GM21360 (cell line): ENCODE results near the gene SP140.
"Not testable (repeated sequence)": the region's sequence is repeated elsewhere in the genome, so short reads cannot be mapped to it uniquely, and the experiment has no call there.

Source experiments
- ATAC-seq: cut with Tn5 transposase; IDR thresholded peaks from one replicate; pipeline ENCODE4 v1.9.1; 2021; ENCODE audit warnings: mild to moderate bottlenecking, moderate library complexity; ENCODE audit not compliant: unreplicated experiment

Gene SP140

DNA sequence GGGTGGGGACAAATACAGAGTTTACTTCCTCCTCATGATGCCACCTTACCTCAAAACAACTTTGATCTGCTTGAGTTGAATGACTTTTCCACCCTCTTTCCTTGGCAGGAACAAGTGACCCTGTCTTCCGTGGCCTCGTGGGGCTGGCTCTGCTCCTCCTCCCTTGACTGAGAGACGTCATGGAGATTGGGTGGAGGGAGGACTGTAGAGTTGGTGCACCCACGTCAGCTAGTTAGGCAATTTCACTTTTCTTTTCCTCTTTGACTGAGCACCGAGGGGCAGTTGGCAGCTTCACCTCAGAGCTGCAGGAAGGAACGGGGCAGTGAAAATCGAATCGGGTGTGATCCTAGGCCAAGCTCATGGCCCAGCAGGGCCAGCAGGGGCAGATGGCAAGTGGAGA lies at the start of gene SP140:
Gene SP140 (plus strand): TSS at position 251 of the 400 bp plus-strand sequence. CDS start 109 bp downstream, at position 360.
- ATAC-seq: peak; percentile 66

DNA sequence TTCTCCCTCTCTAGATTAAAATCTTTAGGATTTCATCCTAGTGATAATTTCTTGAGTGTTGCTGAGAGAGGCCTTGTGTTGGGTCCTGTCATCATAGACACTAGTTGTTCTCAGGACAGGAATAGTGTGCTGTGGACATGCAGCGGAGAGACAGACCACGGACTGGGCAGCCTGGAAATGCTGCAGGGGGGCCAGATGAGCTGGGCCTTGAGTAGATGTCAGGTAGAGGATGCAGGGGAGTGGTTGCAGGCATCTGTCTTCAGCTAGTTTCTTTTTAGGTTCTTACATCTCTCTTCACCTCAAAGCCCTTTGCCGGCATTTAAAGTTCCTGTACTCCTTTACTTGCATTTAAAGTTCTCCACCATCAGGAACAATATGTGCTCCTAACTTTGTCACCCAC lies 48.5 kb upstream of the SP140 start:
- ATAC-seq: no peak

DNA sequence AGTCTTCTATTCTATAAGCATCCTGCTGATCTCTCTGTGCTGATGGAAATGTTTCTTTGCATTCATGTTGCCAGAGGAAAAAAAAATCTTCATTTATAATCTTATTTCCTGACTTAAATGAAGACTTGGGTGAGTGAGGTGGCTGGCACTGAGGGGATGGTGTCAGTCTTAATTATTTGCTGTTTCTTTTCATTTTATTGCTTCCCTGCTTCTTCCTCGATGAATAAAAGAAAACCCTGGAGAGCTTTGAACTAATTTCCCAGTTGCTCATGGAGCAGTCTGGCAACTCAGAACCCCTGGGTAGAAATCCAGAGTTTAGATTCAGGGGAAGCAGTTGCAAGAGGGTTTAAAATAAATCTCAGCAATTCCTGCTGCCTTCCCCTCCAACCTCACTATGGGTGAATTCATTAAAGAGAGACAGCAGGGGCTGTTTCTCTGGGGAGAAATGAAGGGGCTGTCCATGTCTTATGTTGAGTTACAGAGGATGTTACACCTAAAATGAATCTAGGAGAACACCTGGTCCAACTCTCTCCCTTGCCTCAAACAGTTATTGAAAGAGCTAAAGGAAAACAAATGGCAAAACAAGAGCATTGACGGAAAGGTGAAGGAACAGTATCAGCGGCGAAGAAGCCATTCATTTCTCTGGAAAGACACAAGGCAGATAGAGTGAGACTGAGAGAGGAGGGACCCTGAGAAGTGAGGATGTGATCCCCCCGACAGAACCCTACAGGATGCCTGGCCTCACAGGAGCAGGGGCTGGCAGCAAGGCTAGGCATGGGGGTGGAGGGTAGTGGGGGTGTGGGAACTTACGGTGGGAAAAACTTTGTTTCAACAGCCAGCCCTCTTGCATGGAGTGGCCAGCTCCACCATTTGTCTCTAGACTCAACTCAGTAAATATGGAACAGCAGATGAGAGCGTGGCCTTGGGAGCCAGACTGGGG lies 46.7 kb upstream of the SP140 start:
- ATAC-seq: no peak

DNA sequence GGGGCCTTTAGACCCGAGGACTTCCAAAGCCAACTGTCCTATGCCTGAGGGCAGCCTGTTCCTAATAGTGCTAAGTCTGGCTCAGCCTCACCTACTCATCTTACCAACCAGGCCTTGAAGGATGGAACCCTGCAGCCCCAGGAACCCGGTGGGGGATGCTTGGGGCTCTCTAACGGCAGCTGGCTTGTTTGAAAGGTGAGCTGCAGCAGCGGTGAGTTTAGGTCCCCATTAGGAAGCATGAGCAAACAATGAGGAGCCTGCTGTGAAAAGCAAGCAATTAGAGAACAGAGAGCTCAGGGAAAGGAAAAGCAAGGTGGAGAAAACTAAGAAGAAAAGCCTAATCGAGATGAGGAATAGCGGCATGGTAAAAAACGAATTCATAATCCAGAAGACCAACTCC lies 45.6 kb upstream of the SP140 start:
- no peak for ATAC-seq

DNA sequence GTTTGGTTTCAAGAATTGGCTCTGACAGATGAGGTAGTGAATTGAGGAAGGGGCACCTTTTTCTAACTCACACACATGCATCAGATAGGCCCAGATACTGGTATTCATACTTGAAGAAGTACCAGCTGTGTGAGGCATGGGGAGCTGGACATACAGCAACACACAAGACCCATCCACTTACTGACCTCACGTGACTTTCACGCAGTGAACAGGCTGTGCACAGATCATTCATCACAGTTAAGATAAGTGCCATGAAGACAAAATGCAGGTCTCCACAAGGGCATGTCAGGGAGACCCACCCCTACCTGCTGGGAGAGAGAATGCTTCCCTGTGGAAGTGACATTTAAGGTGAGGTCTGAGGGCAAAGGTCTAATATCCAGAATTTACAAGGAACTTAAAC lies 44.3 kb upstream of the SP140 start:
- ATAC-seq: no peak

DNA sequence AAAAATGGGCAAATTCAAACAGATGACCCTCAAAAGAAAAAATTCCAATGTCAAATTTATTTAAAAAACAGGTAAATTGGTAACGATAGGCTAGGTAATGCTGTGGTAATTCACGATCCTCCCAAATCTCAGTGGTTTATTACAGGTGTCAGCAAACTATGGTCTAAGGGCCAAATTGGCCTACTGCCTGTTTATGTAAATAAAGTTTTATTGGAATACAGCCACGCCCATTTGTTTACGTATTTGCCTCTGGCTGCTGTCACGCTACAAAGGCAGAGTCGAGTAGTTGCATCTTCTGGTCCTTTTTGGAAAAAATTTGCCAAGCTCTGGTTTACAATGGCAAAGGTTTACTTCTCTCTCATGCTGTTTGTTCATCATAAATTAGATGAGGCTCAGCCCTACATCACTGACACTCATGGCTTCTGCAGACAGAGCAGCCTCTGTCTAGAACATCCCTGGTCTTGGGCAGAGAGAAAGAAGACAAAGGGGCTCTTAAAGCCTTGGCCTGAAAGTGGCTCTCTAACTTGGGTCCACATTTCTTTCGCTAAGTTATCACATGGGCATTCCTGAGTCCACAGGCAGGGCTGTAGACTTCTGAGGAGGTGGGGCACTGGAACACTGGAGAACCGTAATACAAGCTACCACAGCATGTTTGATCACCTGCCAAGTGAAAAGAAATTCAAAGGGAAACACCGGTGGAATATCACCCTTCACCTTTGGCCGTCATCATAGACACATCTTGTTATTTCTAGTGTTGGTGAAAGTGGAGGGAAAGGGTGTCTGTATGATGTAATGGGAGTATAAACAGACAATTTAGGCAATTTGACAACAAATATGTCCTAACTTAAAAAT lies 40.6 kb upstream of the SP140 start:
- ATAC-seq: no peak

DNA sequence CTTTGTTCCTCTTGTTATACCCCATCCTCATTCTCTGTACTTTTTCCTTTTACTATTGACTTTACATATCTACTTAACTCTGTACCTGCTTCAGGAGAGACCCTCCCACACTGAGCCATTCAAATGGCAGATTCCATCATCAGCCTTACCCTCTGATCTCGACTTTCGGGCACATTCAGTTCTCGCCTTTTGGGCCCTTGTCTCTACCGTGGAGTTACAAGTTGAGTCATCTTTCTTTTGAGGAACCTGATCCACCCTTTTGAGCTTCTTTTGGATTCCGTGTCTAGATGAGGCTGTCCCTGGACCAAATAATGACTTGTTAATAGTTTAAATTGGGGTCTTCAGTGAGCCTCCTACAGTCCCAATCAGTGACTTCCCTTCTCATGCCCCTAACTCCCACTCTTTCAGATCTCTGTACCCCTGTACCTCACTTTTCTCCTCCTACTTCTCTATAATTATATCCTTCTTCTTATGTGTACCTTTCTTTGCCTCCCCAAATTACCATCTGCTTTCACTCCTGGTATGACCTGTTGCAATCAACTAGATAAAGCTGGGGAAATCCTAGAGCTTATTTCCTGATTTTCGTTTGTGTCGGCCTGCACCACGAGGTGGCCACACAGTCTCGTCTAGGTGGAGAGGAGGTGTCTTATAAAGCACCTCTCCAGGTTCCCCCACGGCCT lies 23.0 kb upstream of the SP140 start:
- peak; percentile 64 for ATAC-seq

DNA sequence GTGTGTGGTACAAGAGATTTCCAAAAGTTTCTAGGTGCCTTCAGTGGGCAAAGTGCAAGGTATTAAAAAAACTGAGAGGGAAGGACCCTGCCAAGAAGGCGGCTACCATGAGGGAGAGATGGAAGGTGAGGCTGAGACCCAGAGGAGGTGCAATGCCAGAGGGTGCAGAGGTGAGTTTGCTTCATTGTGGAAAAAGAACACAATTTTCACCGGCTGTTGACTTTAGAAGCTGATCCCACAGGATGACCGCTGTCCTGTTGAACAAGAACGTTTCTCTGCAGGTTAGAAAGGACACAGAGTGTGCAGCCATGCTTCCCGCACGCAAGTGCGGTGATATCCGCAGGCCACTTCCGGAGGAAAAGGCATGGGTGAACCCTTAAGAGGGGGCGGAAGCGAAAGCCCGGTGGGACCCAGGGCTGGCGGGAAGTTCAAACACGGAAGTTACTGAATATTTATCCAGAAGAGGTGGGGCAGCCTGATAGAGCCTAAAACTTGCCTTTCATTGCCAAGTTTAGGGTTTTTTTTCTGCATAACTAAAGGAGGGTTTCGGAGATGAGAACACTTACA lies 22.3 kb upstream of the SP140 start:
- ATAC-seq: peak; percentile 26

DNA sequence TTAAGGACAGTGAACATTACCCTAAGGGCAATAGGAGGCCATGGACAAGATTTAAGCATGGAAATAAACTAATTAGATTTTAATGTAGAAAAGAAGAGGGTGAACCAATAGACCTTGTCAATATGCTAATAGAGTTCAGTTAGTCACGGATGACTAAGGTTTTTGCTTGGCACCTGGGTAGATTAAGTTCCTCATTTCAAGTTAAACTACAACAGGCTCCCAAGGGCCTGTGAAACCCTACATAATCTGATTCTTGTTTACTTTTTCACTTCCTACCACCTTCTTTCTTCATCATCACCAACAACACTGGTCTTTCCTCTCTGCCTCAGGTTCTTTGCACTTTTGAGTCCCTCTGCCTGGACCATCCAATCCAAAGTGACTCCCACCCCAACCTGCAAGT lies 20.5 kb upstream of the SP140 start:
- no peak for ATAC-seq

DNA sequence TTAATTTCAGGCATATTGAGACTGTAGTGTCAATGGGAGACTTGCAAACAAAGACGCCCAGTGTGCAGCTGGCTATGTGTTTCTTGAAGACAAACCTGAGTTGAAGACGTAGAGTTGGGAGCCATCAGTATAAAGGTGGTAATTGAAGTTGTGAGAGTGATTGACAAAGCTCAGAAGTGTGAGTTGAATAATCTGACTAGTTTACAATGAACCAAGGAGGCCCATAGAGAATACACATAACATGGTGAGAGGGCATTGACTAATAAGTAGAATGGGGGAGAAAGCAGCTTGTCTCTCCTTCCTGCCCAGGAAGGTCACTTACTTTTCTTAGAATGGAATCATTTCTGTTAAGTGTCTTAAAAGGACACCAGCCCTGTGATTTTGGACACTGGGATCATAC lies 19.8 kb upstream of the SP140 start:
- no peak for ATAC-seq

DNA sequence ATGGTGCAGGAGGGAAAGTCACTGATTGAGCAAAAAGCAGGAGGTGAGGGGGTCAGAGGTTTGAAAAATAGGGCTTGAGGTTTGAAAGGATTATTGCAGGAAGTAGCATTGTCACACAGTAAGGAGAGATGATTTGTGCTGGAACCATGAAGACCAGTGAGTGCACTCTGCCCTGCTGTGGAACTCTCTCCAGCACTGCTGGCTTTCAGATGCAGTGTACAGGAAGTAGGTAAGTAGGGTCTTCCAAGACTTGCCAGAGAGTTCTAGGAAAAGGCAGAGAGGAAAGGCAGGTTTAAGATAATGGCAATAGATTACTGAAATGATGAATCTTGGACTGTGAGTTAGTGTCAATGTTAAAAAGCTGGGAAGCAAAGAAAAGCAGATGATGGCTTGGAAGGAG lies 17.0 kb upstream of the SP140 start:
- no peak for ATAC-seq

DNA sequence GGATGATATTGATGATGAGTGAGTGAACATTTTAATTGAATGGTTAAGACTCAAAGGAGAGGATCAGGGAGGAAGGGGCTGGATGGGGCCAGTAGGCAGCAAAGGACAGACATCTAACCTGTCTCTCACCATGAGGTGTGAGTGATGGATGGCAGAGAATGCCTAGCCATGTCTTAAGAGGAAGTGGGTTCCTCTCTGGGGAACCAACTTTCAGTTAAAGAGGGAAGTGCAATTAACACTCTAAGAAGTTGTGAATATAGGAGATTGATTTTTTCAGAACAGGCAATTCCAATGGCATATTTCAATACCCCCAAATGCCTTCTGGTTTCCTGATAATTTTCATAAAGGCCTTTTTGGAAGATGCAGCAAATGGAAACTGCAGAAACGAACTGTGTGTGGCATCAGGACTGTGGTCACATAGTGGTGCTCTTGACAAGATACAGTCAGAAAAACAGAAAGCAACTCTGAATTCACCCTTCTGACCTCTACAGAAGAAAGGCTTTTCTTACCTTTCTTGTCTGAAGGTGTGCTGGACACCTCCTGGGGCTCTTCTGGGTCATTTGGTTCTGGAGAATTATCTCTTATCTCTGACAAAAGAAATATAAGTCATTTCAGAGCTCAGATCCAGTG lies 16.0 kb upstream of the SP140 start:
- no peak for ATAC-seq

DNA sequence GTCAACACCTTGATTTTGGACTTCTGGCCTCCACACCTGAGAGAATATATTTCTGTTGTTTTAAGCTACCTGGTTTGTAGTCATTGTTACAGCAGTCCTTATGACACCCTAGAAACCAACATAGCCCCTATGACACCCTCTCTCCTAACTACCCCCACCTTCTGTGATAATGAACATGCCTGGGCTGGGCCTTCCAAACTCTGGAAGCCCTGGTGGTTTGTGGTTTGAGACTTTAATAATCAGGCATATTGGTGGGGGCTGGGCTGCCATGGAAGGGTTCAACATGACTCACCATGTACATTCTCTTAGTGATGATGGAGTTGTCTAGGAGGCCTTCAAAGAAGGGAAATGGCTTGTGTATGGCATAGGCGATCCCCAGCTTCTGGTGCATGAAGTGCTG lies 9.0 kb upstream of the SP140 start:
- ATAC-seq: no peak

DNA sequence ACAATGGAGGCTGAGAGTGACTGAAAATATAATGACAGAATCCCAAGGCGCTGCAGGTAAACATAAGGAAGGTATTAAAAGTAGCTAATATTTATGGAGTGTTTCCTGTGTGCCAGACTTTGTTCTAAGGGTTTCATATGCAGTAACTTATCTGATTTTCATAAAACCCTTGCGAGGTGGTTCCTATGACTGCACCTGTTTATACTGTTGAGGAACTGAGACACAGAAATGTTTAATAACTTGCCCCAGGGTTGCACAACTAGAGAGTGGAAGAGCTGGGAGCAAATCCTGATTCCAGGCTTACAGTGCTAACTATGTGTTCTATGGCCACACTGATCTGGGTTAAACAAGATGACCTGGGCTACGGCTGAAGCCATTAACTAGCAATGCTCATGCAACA lies 8.1 kb upstream of the SP140 start:
- ATAC-seq: no peak

DNA sequence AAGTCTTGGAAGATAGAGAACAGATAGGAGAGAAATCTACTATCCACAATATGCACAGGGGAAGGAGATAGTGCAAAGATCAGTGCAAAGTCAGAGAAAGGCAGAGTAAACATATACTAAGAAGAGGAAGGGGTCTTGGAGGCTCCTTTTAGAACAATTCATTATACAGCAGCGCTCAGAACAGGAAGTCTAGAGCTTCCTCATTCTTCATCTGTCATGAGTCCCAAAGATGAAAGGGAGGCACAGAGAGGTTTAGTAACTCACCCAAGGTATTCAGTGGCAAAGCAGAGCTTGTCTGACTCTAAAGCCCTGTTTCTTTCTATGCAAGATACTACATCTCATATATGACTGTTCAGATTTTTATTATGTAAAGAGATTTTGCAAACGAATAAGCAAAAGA lies 7.1 kb upstream of the SP140 start:
- ATAC-seq: no peak

DNA sequence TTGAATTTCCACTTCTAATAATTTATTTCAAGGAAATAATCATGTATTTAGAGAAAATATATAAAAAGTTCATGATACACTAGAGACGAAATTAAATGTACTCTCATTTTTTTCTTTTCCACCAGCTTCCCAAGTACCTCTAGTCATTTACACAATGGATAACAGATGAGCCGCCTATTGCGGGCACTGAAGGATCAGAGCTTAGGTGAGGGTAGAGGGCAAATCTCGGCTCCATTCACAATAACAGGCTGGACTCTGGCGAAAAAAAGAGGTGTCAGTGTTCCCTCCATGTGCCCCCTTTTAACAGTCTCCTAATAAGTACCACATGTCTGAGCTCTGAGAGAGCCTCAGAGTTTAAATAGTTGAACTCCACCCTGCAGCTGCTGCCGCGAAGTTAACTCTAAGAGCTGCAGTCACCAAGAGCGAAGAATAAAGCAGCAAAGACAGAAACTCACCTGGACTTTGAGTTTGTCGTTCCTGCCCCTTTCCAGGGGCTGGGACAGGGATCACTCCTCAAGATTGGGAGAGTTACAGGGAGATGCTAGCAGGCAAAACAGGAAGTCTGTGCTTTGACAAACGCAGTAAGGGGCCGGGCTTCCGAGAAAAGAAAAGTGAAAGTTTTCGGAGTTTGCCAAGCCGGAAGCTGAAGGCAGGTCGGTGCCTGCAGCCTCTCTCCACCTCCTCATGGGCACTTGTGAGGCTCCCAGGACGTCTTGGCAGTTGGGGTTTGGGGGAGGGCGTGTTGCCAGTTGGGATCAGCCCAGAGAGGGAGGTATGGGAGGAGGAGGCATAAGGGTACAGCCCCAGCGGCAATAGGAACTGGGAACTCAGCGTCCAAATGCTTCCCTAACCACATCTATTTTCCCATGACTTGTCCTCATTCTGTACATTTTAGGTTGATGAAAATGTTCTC lies 5.9 kb upstream of the SP140 start, which contains the start of gene SP110:
Gene SP110 (minus strand): TSS at position 566 of the 913 bp plus-strand sequence. CDS start 3,057 bp downstream, outside the sequence.
- ATAC-seq: peak; percentile 78

DNA sequence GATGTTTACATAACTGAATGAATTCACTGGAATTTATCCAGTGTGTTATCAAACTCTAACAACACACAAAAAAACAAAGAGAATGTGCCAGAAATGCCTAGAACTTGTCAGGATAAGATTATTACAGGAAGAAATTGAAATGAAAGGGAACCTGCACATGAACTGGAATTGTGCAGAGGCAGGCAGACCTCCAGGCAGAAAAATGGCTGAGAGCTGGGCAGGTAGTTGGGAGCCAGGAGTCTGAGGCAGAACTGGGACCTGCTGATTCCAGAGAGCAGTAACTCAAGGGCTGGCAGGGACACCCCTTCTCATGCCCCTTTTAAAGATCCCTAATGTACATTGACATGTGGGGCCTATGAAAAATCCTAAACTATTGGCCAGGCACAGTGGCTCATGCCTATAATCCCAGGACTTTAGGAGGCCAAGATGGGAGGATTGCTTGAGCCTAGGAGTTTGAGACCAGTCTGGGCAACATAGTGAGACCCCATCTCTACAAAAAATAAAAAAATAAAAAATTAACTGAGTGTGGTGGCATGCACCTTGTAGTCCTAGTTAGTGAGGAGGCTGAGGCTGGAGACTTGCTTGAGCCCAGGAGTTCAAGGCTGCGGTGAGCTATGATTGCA lies 5.1 kb upstream of the SP140 start:
- ATAC-seq: no peak

DNA sequence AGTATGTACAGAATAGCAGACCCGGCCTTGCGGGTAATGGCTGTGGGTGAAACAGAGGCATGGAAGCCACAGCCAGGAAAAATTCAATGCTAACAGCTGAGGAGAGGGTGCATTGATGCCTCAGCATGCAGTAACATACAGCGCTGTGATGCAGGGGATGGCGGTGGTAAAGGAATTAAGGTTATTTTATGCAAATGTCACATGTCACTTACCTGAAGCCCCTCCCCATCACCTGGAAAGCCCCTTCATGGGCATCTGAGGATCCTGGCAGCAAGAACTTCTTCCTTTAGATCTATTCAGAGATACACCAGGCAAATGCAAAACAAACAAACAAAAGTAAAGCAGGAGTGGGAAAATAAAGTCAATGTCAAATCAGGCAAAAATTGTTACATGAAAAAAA lies 4.0 kb upstream of the SP140 start:
- ATAC-seq: no peak

DNA sequence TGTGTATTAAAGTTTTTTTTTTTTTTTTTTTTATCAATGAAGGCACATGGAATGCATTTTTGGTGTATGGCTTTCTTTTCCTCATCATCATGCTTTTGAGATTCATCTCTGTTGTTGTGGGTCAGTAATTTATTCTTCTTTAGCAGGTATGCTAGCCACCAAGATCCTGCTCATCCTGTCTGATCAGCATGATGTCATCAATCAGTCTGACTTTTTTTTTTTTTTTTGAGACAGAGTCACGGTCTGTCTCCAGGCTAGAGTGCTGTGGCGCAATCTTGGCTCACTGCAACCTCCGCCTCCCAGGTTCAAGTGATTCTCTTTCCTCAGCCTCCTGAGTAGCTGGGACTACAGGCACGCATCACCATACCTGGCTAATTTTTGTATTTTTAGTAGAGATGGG lies 2.7 kb upstream of the SP140 start:
- not testable (repeated sequence) for ATAC-seq
